HCT116 (cell line): ENCODE measurements around the gene TPT1. TPM values are rescaled to one million over a fixed set of nuclear protein-coding genes. Genes with fewer than 3 reads are reported as not detected.

Experiments used
- ATAC-seq: fragments of 200-7000 bp; cut with Tn5 transposase; 2 replicates; pipeline ENCODE4 v1.9.1; 2020; ENCODE audit warnings: mild to moderate bottlenecking, moderate library complexity
- BruUV-seq: library from RNA; stranded (reverse); fragments of 400-500 nt; replicated peaks from 2 replicates; lab custom pipeline; 2021; lab: Mats Ljungman, UMichigan
- CTCF ChIA-PET: fragments of 300-600 bp; sonication (Branson Sonifier 250); formaldehyde crosslinking; loops from one replicate; lab custom pipeline; 2021; ENCODE audit warnings: antibody characterized with exemption; lab: Charles Lee
- POLR2A ChIA-PET: fragments of 300-600, 350-600 bp; sonication (Branson Sonifier 250); formaldehyde crosslinking; loops from one replicate; lab custom pipeline; 2021; ENCODE audit warnings: antibody characterized with exemption; lab: Charles Lee
- RAD21 ChIA-PET, 2 experiments: fragments of 300-600 bp; sonication (Branson Sonifier 250); formaldehyde crosslinking; loops; one replicate each; lab custom pipeline; 2023; ENCODE audit warnings: low total read pairs in 2 of 2; ENCODE audit not compliant: uncharacterized antibody in 2 of 2, unreplicated experiment in 2 of 2, low non-redundant PET in 1 of 2; lab: Charles Lee
- DNase-seq: peaks from one replicate; pipeline ENCODE4 v3.0.0-alpha.2; 2010; ENCODE audit warnings: low read depth, low spot score
- H2AFZ ChIP-seq: fragments of 200-600 bp; shearing (Covaris generic), sonication (generic); 2 replicates; pipeline ENCODE4 v1.6.1; 2017; ENCODE audit warnings: low read depth, mixed run types, mixed read lengths, antibody characterized with exemption, low read length; ENCODE audit not compliant: poor library complexity, severe bottlenecking
- H3K27ac ChIP-seq: 2 replicates; pipeline ENCODE4 v1.5.1; 2012; ENCODE audit warnings: low read depth, low read length
- H3K27me3 ChIP-seq: fragments of 200-600 bp; sonication (generic); 2 replicates; pipeline ENCODE4 v1.6.1; 2016; ENCODE audit warnings: mixed run types, low read length, mixed read lengths; ENCODE audit not compliant: insufficient read depth
- H3K36me3 ChIP-seq, 2 experiments: fragments of 200-500 bp in 1 of 2; fragments of 200-600 bp in 1 of 2; sonication (Bioruptor generic) in 1 of 2; sonication (generic) in 1 of 2; 2 replicates each; pipeline versions ENCODE4 v1.5.1 to v1.6.1; 2014 to 2016; ENCODE audit warnings: low read length in 2 of 2, inconsistent platforms in 1 of 2, mixed read lengths in 1 of 2, mixed run types in 1 of 2; ENCODE audit not compliant: insufficient read depth in 2 of 2, control insufficient read depth in 1 of 2
- H3K4me1 ChIP-seq, 2 experiments: fragments of 200-600 bp in 1 of 2; sonication (generic) in 1 of 2; 2 replicates each; pipeline versions ENCODE4 v1.5.1 to v1.6.1; 2012 to 2017; ENCODE audit warnings: low read length in 2 of 2, inconsistent platforms in 1 of 2, mild to moderate bottlenecking in 1 of 2, mixed read lengths in 1 of 2, mixed run types in 1 of 2, moderate library complexity in 1 of 2; ENCODE audit not compliant: insufficient read depth in 2 of 2, control insufficient read depth in 1 of 2
- H3K4me2 ChIP-seq: fragments of 200-600 bp; sonication (generic); 2 replicates; pipeline ENCODE4 v1.6.1; 2017; ENCODE audit warnings: mixed run types, low read length, mixed read lengths
- H3K4me3 ChIP-seq, 2 experiments: fragments of 200-600 bp in 1 of 2; sonication (generic) in 1 of 2; replicated peaks in 1 of 2; 2 replicates each; pipeline ENCODE4 v1.5.1; 2011 to 2016; ENCODE audit warnings: low read length in 2 of 2, control low read depth in 1 of 2, low read depth in 1 of 2, mild to moderate bottlenecking in 1 of 2, mixed read lengths in 1 of 2, mixed run types in 1 of 2
- H3K79me2 ChIP-seq: fragments of 200-600 bp; sonication (generic); 2 replicates; pipeline ENCODE4 v1.6.1; 2017; ENCODE audit warnings: mild to moderate bottlenecking, mixed run types, low read length, moderate library complexity, mixed read lengths; ENCODE audit not compliant: insufficient read depth
- H3K9ac ChIP-seq: fragments of 200-600 bp; sonication (generic); 2 replicates; pipeline ENCODE4 v1.6.1; 2016; ENCODE audit warnings: low read length, mixed read lengths
- H3K9me2 ChIP-seq: fragments of 200-600 bp; sonication (generic), shearing (Covaris generic); 2 replicates; pipeline ENCODE4 v1.6.1; 2017; ENCODE audit warnings: mixed run types, mild to moderate bottlenecking, moderate library complexity; ENCODE audit not compliant: insufficient read depth
- H3K9me3 ChIP-seq, 2 experiments: fragments of 200-500 bp in 1 of 2; fragments of 200-600 bp in 1 of 2; sonication (Bioruptor generic) in 1 of 2; sonication (generic) in 1 of 2; 2 replicates each; pipeline ENCODE4 v1.6.1; 2014 to 2017; ENCODE audit warnings: low read length in 2 of 2, mixed read lengths in 2 of 2, inconsistent platforms in 1 of 2, low read depth in 1 of 2, mild to moderate bottlenecking in 1 of 2, mixed run types in 1 of 2, moderate library complexity in 1 of 2; ENCODE audit not compliant: control insufficient read depth in 1 of 2, insufficient read depth in 1 of 2
- H4K20me1 ChIP-seq: fragments of 200-600 bp; sonication (generic), shearing (Covaris generic); 2 replicates; pipeline ENCODE4 v1.6.1; 2017; ENCODE audit warnings: mixed run types, mild to moderate bottlenecking, moderate library complexity; ENCODE audit not compliant: insufficient read depth
- CBX3 ChIP-seq: IDR thresholded peaks from 2 replicates; pipeline ENCODE4 v1.6.1; 2012; ENCODE audit warnings: low read depth
- CEBPB ChIP-seq: IDR thresholded peaks from 2 replicates; pipeline ENCODE4 v1.6.1; 2012; ENCODE audit warnings: low read depth
- EGR1 ChIP-seq: IDR thresholded peaks from 2 replicates; pipeline ENCODE4 v1.6.1; 2012; ENCODE audit warnings: low read depth
- ELF1 ChIP-seq: IDR thresholded peaks from 2 replicates; pipeline ENCODE4 v1.6.1; 2012; ENCODE audit warnings: low read depth, borderline replicate concordance
- EZH2 ChIP-seq: fragments of 200-600 bp; sonication (generic); IDR thresholded peaks from 2 replicates; pipeline ENCODE4 v1.6.1; 2017; ENCODE audit warnings: antibody characterized with exemption, mixed run types
- EZH2phosphoT487 ChIP-seq: fragments of 200-600 bp; IDR thresholded peaks from 2 replicates; pipeline ENCODE4 v1.6.1; 2018; ENCODE audit warnings: antibody characterized with exemption, borderline replicate concordance
- JUND ChIP-seq: IDR thresholded peaks from 2 replicates; pipeline ENCODE4 v1.6.1; 2012
- POLR2A ChIP-seq: IDR thresholded peaks from 2 replicates; pipeline ENCODE4 v1.7.0; 2011; ENCODE audit warnings: borderline replicate concordance; ENCODE audit not compliant: insufficient read depth, insufficient read length; ENCODE audit errors: extremely low read depth
- POLR2AphosphoS5 ChIP-seq: IDR thresholded peaks from 2 replicates; pipeline ENCODE4 v1.6.1; 2011; ENCODE audit warnings: mild to moderate bottlenecking, low read depth, low read length, moderate library complexity
- RAD21 ChIP-seq: IDR thresholded peaks from 2 replicates; pipeline ENCODE4 v1.6.1; 2012; ENCODE audit warnings: low read depth, mild to moderate bottlenecking
- SP1 ChIP-seq: IDR thresholded peaks from 2 replicates; pipeline ENCODE4 v1.6.1; 2012; ENCODE audit warnings: low read depth
- SRF ChIP-seq: IDR thresholded peaks from 2 replicates; pipeline ENCODE4 v1.6.1; 2012; ENCODE audit warnings: low read depth
- TCF7L2 ChIP-seq: IDR thresholded peaks from 2 replicates; pipeline ENCODE4 v1.7.0; 2011; ENCODE audit warnings: borderline replicate concordance, inconsistent platforms; ENCODE audit not compliant: insufficient read depth, insufficient read length; ENCODE audit errors: extremely low read depth
- YY1 ChIP-seq: IDR thresholded peaks from 2 replicates; pipeline ENCODE4 v1.6.1; 2011; ENCODE audit warnings: low read length, low read depth, moderate library complexity, mild to moderate bottlenecking; ENCODE audit not compliant: insufficient replicate concordance; ENCODE audit errors: extremely low read depth
- ZFX ChIP-seq: fragments of 450-650 bp; IDR thresholded peaks from 2 replicates; pipeline ENCODE4 v1.6.1; 2017
- ZNF274 ChIP-seq: fragments of 200-500 bp; sonication (Bioruptor generic); IDR thresholded peaks from 2 replicates; pipeline ENCODE4 v1.6.1; 2014; ENCODE audit warnings: mild to moderate bottlenecking, low read depth, low read length, inconsistent platforms
- intact Hi-C: fragments of 100-400 bp; cut with micrococcal nuclease; formaldehyde crosslinking; loops from 2 replicates; pipeline ENCODE4 v1.10.0; 2022
- total RNA-seq: library from RNA; stranded (reverse); gene quantifications from one replicate; pipeline ENCODE4 v1.2.1, GENCODE V29; 2021; ENCODE audit not compliant: unreplicated experiment
- TF ChIP-seq, protein P1 (sequence below): IDR thresholded peaks from 2 replicates; pipeline ENCODE4 v1.6.1; 2012
- TF ChIP-seq, protein P2 (sequence below): IDR thresholded peaks from 2 replicates; pipeline ENCODE4 v1.6.1; 2011; ENCODE audit warnings: mild to moderate bottlenecking, low read length, moderate library complexity; ENCODE audit not compliant: insufficient replicate concordance; ENCODE audit errors: extremely low read depth
- TF ChIP-seq, protein P3 (sequence below): IDR thresholded peaks from 2 replicates; pipeline ENCODE4 v1.6.1; 2012

The TPT1 gene
- total RNA-seq, 1 experiment from 2014 or later: 2,859 TPM

DNA sequence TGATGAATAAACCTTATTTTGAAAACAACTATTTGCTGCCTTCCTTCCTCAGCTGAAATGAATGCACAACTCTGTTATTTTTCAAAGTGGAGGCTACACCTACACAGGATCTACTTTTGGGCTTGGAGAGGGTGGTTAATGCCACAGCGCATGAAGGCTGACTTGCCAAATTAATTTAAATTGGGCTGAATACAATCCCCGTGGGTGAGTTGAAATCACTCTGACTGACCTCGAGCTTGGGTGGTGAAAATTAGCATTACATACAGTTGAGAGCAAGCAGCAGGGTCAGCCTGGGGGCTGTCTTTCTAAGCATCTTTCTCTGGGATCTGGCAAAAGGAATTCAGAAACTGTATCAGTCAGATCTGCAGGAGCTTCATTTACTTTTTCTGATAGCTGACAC lies 38.5 kb downstream of the TPT1 start:
- no peak for ATAC-seq
- Histone ChIP-seq H3K79me2 (no peaks in the 10 kb centered on the region), H3K4me2 (no peak overlapping the region), H3K9me2 (no peaks in the 10 kb centered on the region), H3K9me3 (no peaks in the 10 kb centered on the region), H3K4me1 (peaks cover 0 to 7% of the 10 kb centered on the region in 2 experiments; a peak in 1 of 4 replicates), H3K27me3 (no peaks in the 10 kb centered on the region), H3K36me3 (no peaks in the 10 kb centered on the region), H2AFZ (no peak overlapping the region), H4K20me1 (no peaks in the 10 kb centered on the region), H3K9ac (no peak overlapping the region), H3K27ac (no peak overlapping the region), H3K4me3 (no peak overlapping the region)
- POLR2A ChIA-PET: no interaction called here
- RAD21 ChIA-PET: no interaction called here
- DNase-seq: no peak
- no peak for TF ChIP-seq RAD21
- TF ChIP-seq TCF7L2: no peak
- TF ChIP-seq EZH2phosphoT487: no peak
- TF ChIP-seq ZNF274: no peak
- no peak for TF ChIP-seq YY1
- no peak for TF ChIP-seq CEBPB
- no peak for TF ChIP-seq POLR2AphosphoS5
- TF ChIP-seq, protein P1, sequence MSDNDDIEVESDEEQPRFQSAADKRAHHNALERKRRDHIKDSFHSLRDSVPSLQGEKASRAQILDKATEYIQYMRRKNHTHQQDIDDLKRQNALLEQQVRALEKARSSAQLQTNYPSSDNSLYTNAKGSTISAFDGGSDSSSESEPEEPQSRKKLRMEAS: no peak
- no peak for TF ChIP-seq CBX3
- TF ChIP-seq EGR1: no peak
- TF ChIP-seq ZFX: no peak
- no peak for TF ChIP-seq SP1
- no peak for TF ChIP-seq ELF1
- no TSS peak for BruUV-seq
- intact Hi-C loops: loop anchor here (10.0 kb wide), 2 partner anchors 818 to 1398 kb away; no protein-coding TSS in a partner anchor
- CTCF ChIA-PET: no interaction called here

DNA sequence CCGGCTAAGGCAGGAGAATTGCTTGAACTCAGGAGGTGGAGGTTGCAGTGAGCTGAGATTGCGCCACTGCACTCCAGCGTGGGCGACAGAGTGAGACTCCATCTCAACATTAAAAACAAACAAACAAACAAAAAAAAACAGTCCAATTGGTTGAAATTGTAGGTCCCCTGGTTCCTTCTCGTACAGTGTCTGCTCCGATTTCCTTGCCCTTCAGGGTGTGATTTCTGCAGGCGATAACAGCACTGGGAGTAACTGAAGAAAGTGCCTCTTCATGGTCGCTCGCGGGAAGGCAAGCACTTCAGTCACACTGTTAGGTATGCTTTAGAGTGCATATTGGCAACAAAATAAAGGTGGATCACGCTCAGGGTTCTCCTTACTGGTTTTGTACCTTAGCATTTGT lies 39.7 kb downstream of the TPT1 start:
- CTCF ChIA-PET: no interaction called here
- TF ChIP-seq POLR2A (no peak), EZH2 (no peak), CEBPB (no peak), TCF7L2 (no peak), JUND (no peak), ZNF274 (no peak), SRF (no peak)
- TF ChIP-seq, protein P2, sequence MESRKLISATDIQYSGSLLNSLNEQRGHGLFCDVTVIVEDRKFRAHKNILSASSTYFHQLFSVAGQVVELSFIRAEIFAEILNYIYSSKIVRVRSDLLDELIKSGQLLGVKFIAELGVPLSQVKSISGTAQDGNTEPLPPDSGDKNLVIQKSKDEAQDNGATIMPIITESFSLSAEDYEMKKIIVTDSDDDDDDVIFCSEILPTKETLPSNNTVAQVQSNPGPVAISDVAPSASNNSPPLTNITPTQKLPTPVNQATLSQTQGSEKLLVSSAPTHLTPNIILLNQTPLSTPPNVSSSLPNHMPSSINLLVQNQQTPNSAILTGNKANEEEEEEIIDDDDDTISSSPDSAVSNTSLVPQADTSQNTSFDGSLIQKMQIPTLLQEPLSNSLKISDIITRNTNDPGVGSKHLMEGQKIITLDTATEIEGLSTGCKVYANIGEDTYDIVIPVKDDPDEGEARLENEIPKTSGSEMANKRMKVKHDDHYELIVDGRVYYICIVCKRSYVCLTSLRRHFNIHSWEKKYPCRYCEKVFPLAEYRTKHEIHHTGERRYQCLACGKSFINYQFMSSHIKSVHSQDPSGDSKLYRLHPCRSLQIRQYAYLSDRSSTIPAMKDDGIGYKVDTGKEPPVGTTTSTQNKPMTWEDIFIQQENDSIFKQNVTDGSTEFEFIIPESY: no peak
- TF ChIP-seq, protein P3, sequence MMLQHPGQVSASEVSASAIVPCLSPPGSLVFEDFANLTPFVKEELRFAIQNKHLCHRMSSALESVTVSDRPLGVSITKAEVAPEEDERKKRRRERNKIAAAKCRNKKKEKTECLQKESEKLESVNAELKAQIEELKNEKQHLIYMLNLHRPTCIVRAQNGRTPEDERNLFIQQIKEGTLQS: no peak

More for the DNA sequence above, 39.7 kb downstream of the TPT1 start:
- intact Hi-C loops: loop anchor here (10.0 kb wide), 2 partner anchors 816 to 1396 kb away; no protein-coding TSS in a partner anchor
- BruUV-seq: no TSS peak
- H3K9me2 ChIP-seq: no peaks in the 10 kb centered on the region
- no peak overlapping the region for H3K27ac ChIP-seq
- no peaks in the 10 kb centered on the region for H3K9me3 ChIP-seq
- H3K4me2 ChIP-seq: no peak overlapping the region
- H3K36me3 ChIP-seq: no peaks in the 10 kb centered on the region
- H3K4me3 ChIP-seq: no peak overlapping the region
- ATAC-seq: no peak
- no peaks in the 10 kb centered on the region for H4K20me1 ChIP-seq
- POLR2A ChIA-PET: no interaction called here
- no peak for DNase-seq
- H3K79me2 ChIP-seq: no peaks in the 10 kb centered on the region
- peaks cover 0 to 7% of the 10 kb centered on the region in 2 experiments; a peak in 1 of 4 replicates for H3K4me1 ChIP-seq
- H3K9ac ChIP-seq: no peak overlapping the region
- no peaks in the 10 kb centered on the region for H3K27me3 ChIP-seq
- RAD21 ChIA-PET: no interaction called here
- no peak overlapping the region for H2AFZ ChIP-seq
